ENCODE data around the gene TRPM3. TPM values are rescaled to one million over a fixed set of nuclear protein-coding genes. Genes with fewer than 3 reads are reported as not detected.

The TRPM3 gene
- total and polyA plus RNA-seq, 9 of the 15 experiments (the other 6 are each of a cell fraction or from before 2014, with no cell fraction given): 0.04 TPM; not detected in 8

DNA sequence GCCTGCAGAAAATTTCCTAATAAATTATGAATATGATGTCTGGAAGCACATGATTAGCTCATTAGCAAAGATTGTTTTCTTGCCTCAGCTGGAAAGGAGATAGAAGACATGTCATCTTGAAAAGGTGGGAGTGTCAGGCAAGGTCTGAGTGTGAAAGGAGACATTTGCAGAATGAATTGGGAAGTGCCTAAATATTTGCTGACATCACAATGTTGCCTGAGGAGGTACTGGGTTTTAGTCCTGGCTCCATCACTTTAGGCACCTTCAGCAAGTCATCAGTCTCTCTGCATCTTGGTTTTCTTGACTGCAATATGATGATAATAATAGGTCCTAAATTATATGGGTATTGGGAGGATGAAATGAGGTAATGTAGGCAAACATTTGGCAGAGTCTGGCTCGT lies 140.1 kb downstream of the TRPM3 start:
- ATAC-seq: no peak
- no peaks in the 10 kb centered on the region for H3K27me3 ChIP-seq (ENCODE audit: control insufficient read depth in 2 of 2, insufficient read depth in 2 of 2, low read length in 2 of 2)
- no peaks in the 10 kb centered on the region for H3K36me3 ChIP-seq (ENCODE audit: control insufficient read depth, insufficient read depth, low read length)
- TF ChIP-seq TARDBP (IDR thresholded peaks at IDR 0.05) (no peak), ZBTB26 (CRISPR knock-in tag; IDR thresholded peaks at IDR 0.05) (no peak)
- no peak overlapping the region for H3K27ac ChIP-seq (ENCODE audit: extremely low read depth, low read depth, low read length)
- no TSS peak for BruUV-seq (replicated peaks)
- ChIA-PET CTCF (ENCODE audit: low intra/inter-chr PET ratio) (no interaction called here), POLR2A (no interaction called here)
- 13% methylated on average over 1 of the region's 1 CpG for WGBS (ENCODE audit: insufficient coverage, low coverage, missing lambda C conversion rate)
- H2AFZ ChIP-seq (ENCODE audit: low read depth, low read length): no peak overlapping the region
- H3K79me2 ChIP-seq (ENCODE audit: control insufficient read depth, insufficient read depth, low read length): no peaks in the 10 kb centered on the region
- in situ Hi-C loops (cut with MboI): no loop called here
- H3K9me3 ChIP-seq (replicated peaks; ENCODE audit: control insufficient read depth, insufficient read depth, low read depth, low read length): no peaks in the 10 kb centered on the region
- H3K4me3 ChIP-seq: no peak overlapping the region
- H3K4me1 ChIP-seq (replicated peaks in 1 of 2; ENCODE audit: control insufficient read depth in 2 of 2, insufficient read depth in 2 of 2, low read length in 2 of 2): no peaks in the 10 kb centered on the region
- H3K9ac ChIP-seq (ENCODE audit: insufficient read depth in 1 of 2, low read depth in 2 of 2, low read length in 2 of 2): no peak overlapping the region
- H3K9me1 ChIP-seq (ENCODE audit: control insufficient read depth, insufficient read depth, low read length): no peaks in the 10 kb centered on the region
- FAIRE-seq: no peak
- no peak for DNase-seq (ENCODE audit: extremely low read depth in 1 of 4, low spot score in 3 of 4)
- no peaks in the 10 kb centered on the region for H4K20me1 ChIP-seq (replicated peaks; ENCODE audit: control insufficient read depth, insufficient read depth, low read length)
- intact Hi-C loops (cut with micrococcal nuclease): no loop called here
- no peak overlapping the region for H3K4me2 ChIP-seq (ENCODE audit: insufficient read depth, low read length)

DNA sequence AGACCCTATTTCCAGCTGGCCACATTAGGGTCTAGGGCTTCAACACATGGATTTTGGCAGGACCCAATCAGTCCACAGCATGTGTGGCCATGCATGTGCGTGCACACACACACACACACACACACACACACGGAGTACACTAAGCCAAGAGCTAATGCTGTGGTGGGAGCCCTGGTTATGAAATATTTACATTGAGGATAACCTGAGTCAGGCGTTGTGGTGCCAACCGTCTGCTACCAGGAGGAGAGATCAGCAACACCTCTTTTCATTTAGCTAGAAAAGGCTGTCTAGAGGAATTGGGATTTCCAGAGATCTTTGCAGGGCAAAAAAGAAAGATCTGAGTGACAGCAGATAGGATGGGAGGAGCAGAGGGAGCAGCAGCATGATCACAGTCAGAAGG lies 141.5 kb downstream of the TRPM3 start:
- Histone ChIP-seq H3K79me2 (ENCODE audit: control insufficient read depth, insufficient read depth, low read length) (no peaks in the 10 kb centered on the region), H3K4me1 (replicated peaks in 1 of 2; ENCODE audit: control insufficient read depth in 2 of 2, insufficient read depth in 2 of 2, low read length in 2 of 2) (no peaks in the 10 kb centered on the region), H3K27me3 (ENCODE audit: control insufficient read depth in 2 of 2, insufficient read depth in 2 of 2, low read length in 2 of 2) (no peaks in the 10 kb centered on the region), H3K4me2 (ENCODE audit: insufficient read depth, low read length) (no peak overlapping the region), H3K9ac (ENCODE audit: insufficient read depth in 1 of 2, low read depth in 2 of 2, low read length in 2 of 2) (no peak overlapping the region), H4K20me1 (replicated peaks; ENCODE audit: control insufficient read depth, insufficient read depth, low read length) (no peaks in the 10 kb centered on the region), H2AFZ (ENCODE audit: low read depth, low read length) (no peak overlapping the region), H3K9me1 (ENCODE audit: control insufficient read depth, insufficient read depth, low read length) (no peaks in the 10 kb centered on the region), H3K9me3 (replicated peaks; ENCODE audit: control insufficient read depth, insufficient read depth, low read depth, low read length) (no peaks in the 10 kb centered on the region), H3K4me3 (no peak overlapping the region), H3K27ac (ENCODE audit: extremely low read depth, low read depth, low read length) (no peak overlapping the region), H3K36me3 (ENCODE audit: control insufficient read depth, insufficient read depth, low read length) (no peaks in the 10 kb centered on the region)
- in situ Hi-C loops (cut with MboI) (no loop called here), intact Hi-C loops (cut with micrococcal nuclease) (no loop called here)
- WGBS (ENCODE audit: insufficient coverage, low coverage, missing lambda C conversion rate): 4% methylated on average over 3 of the region's 4 CpGs
- no peak for ATAC-seq
- no peak for DNase-seq (ENCODE audit: extremely low read depth in 1 of 4, low spot score in 3 of 4)
- FAIRE-seq: no peak
- ChIA-PET CTCF (ENCODE audit: low intra/inter-chr PET ratio) (no interaction called here), POLR2A (interaction anchor here (0.6 kb wide), 1 partner anchor 127 kb away, joined by 4 read pairs; no protein-coding TSS in a partner anchor)
- BruUV-seq (replicated peaks): no TSS peak
- TF ChIP-seq FUS (optimal IDR thresholded peaks at IDR 0.05; ENCODE audit: low read depth, low read length) (no peak), TFAM (CRISPR knock-in tag; conservative IDR thresholded peaks at IDR 0.05) (no peak), PHB2 (IDR thresholded peaks at IDR 0.05; ENCODE audit: low read depth) (no peak), RB1 (IDR thresholded peaks at IDR 0.05; ENCODE audit: low read depth) (no peak)

Data from K562 (cell line).